Sigmoid colon (tissue), 7 donors: ENCODE data around the gene CYP26C1. TPM values are rescaled to one million over a fixed set of nuclear protein-coding genes. Genes with fewer than 3 reads are reported as not detected.

Experiments used
- DNase-seq: peaks from one replicate; pipeline ENCODE4 v3.0.0-alpha.2; 2019
- H3K27ac ChIP-seq, 4 donors: fragments of 200-600 bp; sonication (generic); one replicate each; pipeline ENCODE4 v1.5.1; 2016 to 2019; ENCODE audit warnings: mild to moderate bottlenecking in 1 of 4
- H3K27me3 ChIP-seq, 3 donors: fragments of 200-600 bp; sonication (generic); one replicate each; pipeline ENCODE4 v1.5.1; 2019; ENCODE audit warnings: mild to moderate bottlenecking in 1 of 3
- H3K36me3 ChIP-seq, 4 donors: fragments of 200-600 bp; sonication (generic); one replicate each; pipeline ENCODE4 v1.5.1; 2016 to 2019
- H3K4me1 ChIP-seq, 4 donors: fragments of 200-600 bp; sonication (generic); one replicate each; pipeline ENCODE4 v1.5.1; 2017 to 2019
- H3K4me3 ChIP-seq, 4 donors: fragments of 200-600 bp; sonication (generic); one replicate each; pipeline ENCODE4 v1.5.1; 2017 to 2019; ENCODE audit warnings: mild to moderate bottlenecking in 2 of 4, moderate library complexity in 1 of 4
- H3K9me3 ChIP-seq, 4 donors: fragments of 200-600 bp in 3 of 4; sonication (generic) in 3 of 4; one replicate each; pipeline versions ENCODE4 v1.5.1 to v1.6.1; 2013 to 2019
- CTCF ChIP-seq, 4 experiments: fragments of 450-650 bp in 3 of 4; fragments of 200-600 bp in 1 of 4; IDR thresholded peaks; one replicate each; pipeline ENCODE4 v1.5.1; 2016 to 2019; ENCODE audit warnings: antibody characterized with exemption in 4 of 4, mild to moderate bottlenecking in 3 of 4, moderate library complexity in 2 of 4
- EP300 ChIP-seq, 4 donors: sonication (generic); formaldehyde crosslinking; IDR thresholded peaks; one replicate each; pipeline ENCODE4 v1.6.1; 2017; ENCODE audit warnings: antibody characterized with exemption in 4 of 4
- POLR2A ChIP-seq, 2 donors: fragments of 450-650 bp; IDR thresholded peaks; one replicate each; pipeline ENCODE4 v1.6.1; 2016; ENCODE audit warnings: antibody characterized with exemption in 2 of 2, mild to moderate bottlenecking in 2 of 2, moderate library complexity in 2 of 2
- POLR2AphosphoS5 ChIP-seq, 4 donors: sonication (generic); formaldehyde crosslinking; IDR thresholded peaks; one replicate each; pipeline ENCODE4 v1.6.1; 2017; ENCODE audit warnings: antibody characterized with exemption in 4 of 4
- WGBS, 2 donors: extraction: QIAGEN DNeasy Blood & Tissue Kit; methylation state at CpG; one replicate each; pipeline ENCODE4 v1.1.7; 2013; 5-methylcytosine and 5-hydroxymethylcytosine counted together
- intact Hi-C: fragments of 100-400 bp; cut with DNase I; formaldehyde crosslinking; loops from one replicate; pipeline ENCODE4 v1.15.1; 2023
- polyA plus RNA-seq, 3 donors: library from polyadenylated mRNA; stranded (reverse); fragments of 200-250 nt; gene quantifications; one replicate each; pipeline ENCODE4 v1.2.3, GENCODE V29; 2013
- total RNA-seq, 4 donors: library from RNA; depleted of rRNA; stranded (reverse); fragments of >200 nt; gene quantifications; one replicate each; pipeline ENCODE4 v1.1.0, GENCODE V29; 2016
- donor health status: healthy with polysubstance abuse.
- donor health status: Bipolar disorder and iron deficiency.
- donor health status: healthy.

The CYP26C1 gene
- total and polyA plus RNA-seq, 7 donors: 0.03 to 0.14 TPM; not detected in 5

- intact Hi-C loops: no loop called here
Observed at GRCh38 chr10:93075369-93076221, 15.0 kb downstream of the CYP26C1 start.

GRCh38 chr10:93076871-93077270 lies 16.3 kb downstream of the CYP26C1 start:
- Histone ChIP-seq H3K36me3 (no peaks in the 10 kb centered on the region), H3K27me3 (peaks cover 34 to 77% (median 47%) of the 10 kb centered on the region in 3 donors), H3K27ac (no peak overlapping the region), H3K4me3 (no peak overlapping the region), H3K4me1 (peaks cover 0 to 35% (median 35%) of the 10 kb centered on the region in 4 donors), H3K9me3 (no peaks in the 10 kb centered on the region)
- intact Hi-C loops: no loop called here
- 41 to 78% methylated on average over 2 of the region's 2 CpGs for WGBS, 2 donors
- no peak for DNase-seq
- no peak for TF ChIP-seq POLR2AphosphoS5 (IDR thresholded peaks at IDR 0.05)
- TF ChIP-seq POLR2A (IDR thresholded peaks at IDR 0.05): no peak
- no peak for TF ChIP-seq CTCF (IDR thresholded peaks at IDR 0.05)

More at GRCh38 chr10:93075369-93076221, 15.0 kb downstream of the CYP26C1 start:
- Histone ChIP-seq H3K4me1 (peaks cover 0 to 38% (median 38%) of the 10 kb centered on the region in 4 donors), H3K27me3 (peaks cover 34 to 90% (median 57%) of the 10 kb centered on the region in 3 donors), H3K4me3 (no peak overlapping the region), H3K9me3 (no peaks in the 10 kb centered on the region), H3K36me3 (no peaks in the 10 kb centered on the region), H3K27ac (no peak overlapping the region)
- WGBS, 2 donors: 20 to 24% methylated on average over 25 of the region's 25 CpGs
- no peak for TF ChIP-seq CTCF (IDR thresholded peaks at IDR 0.05)
- TF ChIP-seq POLR2AphosphoS5 (IDR thresholded peaks at IDR 0.05): no peak
- TF ChIP-seq POLR2A (IDR thresholded peaks at IDR 0.05): no peak
- no peak for TF ChIP-seq EP300 (IDR thresholded peaks at IDR 0.05)
- no peak for DNase-seq

- TF ChIP-seq POLR2A (IDR thresholded peaks at IDR 0.05): no peak
- no peak for TF ChIP-seq CTCF (IDR thresholded peaks at IDR 0.05)
- no peak for TF ChIP-seq POLR2AphosphoS5 (IDR thresholded peaks at IDR 0.05)
- no peak for TF ChIP-seq EP300 (IDR thresholded peaks at IDR 0.05)
- H3K4me3 ChIP-seq: no peak overlapping the region
- no peak for DNase-seq
- peaks cover 0 to 26% (median 24%) of the 10 kb centered on the region in 4 donors for H3K4me1 ChIP-seq
- intact Hi-C loops: no loop called here
- no peaks in the 10 kb centered on the region for H3K9me3 ChIP-seq
- 27 to 81% methylated on average over 5 of the region's 5 CpGs for WGBS, 2 donors
- no peaks in the 10 kb centered on the region for H3K36me3 ChIP-seq
- no peak overlapping the region for H3K27ac ChIP-seq
- H3K27me3 ChIP-seq: peaks cover 25 to 67% (median 37%) of the 10 kb centered on the region in 3 donors
Observed at GRCh38 chr10:93077860-93078337, 17.3 kb downstream of the CYP26C1 start.

GRCh38 chr10:93079663-93080349 lies 19.2 kb downstream of the CYP26C1 start:
- TF ChIP-seq CTCF (IDR thresholded peaks at IDR 0.05) (no peak), EP300 (IDR thresholded peaks at IDR 0.05) (no peak), POLR2A (IDR thresholded peaks at IDR 0.05) (no peak), POLR2AphosphoS5 (IDR thresholded peaks at IDR 0.05) (no peak)
- Histone ChIP-seq H3K9me3 (no peaks in the 10 kb centered on the region), H3K27me3 (peaks cover 6 to 48% (median 17%) of the 10 kb centered on the region in 3 donors), H3K4me1 (peaks cover 0 to 7% (median 5%) of the 10 kb centered on the region in 4 donors), H3K27ac (no peak overlapping the region), H3K36me3 (no peaks in the 10 kb centered on the region), H3K4me3 (no peak overlapping the region)
- 70 to 74% methylated on average over 9 of the region's 9 CpGs for WGBS, 2 donors
- no peak for DNase-seq
- intact Hi-C loops: loop anchor here (10.0 kb wide), 1 partner anchor 205 kb away; no protein-coding TSS in a partner anchor
